Left hindlimb (tissue), 1 donor: ENCODE data around the gene KYAT1.

Experiments
- DNase-seq: peaks from one replicate; pipeline ENCODE4 v3.0.0-alpha.2; 2018

Gene KYAT1

DNA sequence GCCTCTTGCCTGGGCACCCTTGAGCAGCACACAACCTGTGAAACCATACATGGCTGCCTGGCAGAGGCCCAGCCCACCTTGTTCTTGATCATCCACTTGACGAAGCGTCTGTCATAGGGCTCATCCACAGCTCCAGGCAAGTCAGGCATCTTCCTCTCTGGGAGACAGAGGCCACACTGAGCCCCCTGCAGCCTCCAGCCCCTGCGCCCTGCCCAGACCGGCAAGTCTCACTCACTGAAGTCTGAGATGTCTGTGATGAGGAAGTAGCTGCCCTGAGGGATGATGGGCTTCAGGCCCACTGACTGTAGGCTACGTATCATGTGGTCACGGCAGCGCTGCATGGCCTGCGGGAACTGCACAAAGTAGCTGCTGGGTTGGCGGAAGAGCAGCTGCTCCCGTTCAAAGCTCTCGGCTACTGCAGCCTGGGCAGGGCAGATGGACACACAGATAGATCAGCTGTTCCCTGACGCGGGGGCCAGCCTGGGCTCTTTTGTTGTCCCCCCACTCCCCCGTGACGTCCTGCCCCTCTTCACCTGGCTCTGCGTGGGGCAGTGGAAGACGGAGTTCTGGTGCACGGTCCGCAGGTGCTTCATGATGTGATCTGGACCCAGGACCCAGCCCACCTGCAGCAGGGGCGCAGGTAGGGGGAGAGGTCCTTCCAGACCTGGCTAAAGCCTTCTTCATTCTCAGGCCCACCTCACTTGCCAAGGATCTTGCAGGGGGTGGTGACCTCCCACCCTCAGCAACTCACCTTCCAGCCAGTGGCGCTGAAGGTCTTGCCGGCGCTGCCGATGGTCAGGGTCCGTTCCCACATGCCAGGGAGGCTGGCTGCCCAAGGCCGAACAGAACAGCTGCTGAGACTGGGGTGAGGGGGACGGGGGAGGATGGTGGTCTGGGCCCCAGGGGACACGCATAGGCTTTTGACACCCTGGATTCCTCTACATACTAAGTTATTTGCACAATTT is 46.2 kb downstream of the KYAT1 start:
- DNase-seq: no peak

- no peak for DNase-seq
These were observed 48.1 kb downstream of the KYAT1 start for GRCh38 chr9:128833696-128834095.

- DNase-seq: peak; percentile 95
These were observed 52.1 kb downstream of the KYAT1 start, which contains the start of gene SPOUT1 for GRCh38 chr9:128829477-128830251. TSS of gene SPOUT1 (minus strand) at chr9:128829794. CDS start at chr9:128829780, 14 bp downstream.

GRCh38 chr9:128828719-128829452 is 52.9 kb downstream of the KYAT1 start:
- no peak for DNase-seq

- no peak for DNase-seq
These were observed 53.5 kb downstream of the KYAT1 start for GRCh38 chr9:128828267-128828666.

DNA sequence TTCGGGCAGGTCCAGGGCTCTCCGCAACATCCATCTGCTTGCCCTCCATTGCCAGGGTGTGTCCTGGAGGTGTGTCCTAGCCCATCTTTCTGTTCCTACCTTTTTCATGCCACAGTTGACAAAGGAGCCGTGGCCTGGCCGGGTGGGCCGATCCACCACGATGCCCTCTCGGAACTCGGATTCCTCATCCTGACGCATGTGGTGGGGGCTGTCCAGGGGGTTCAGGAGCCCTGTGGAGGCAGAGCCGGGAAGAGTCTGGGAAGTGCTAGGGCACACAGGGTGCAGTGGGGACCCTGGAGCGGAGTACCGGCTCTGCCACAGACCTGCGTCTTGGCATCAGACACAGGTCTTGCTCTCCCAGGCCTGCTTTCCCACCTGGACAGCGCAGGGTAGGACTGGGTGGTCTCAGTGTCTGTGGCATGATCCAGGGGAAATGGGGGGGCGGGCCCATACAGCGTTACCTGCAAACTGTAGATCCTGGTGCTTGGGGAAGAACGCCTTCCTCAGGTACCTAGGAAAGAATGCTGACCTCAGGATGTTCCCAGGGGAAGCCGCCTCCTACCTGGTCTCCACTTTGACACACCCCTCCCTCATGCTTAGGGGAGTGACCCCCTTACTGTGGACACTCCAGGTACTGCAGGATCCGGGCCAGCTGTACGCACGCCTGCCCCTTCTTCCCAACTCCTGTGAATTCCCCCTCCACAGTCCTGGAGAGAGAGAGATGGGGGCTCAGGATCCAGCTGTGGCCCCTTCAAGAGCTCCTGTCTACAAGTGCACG is 55.6 kb downstream of the KYAT1 start:
- no peak for DNase-seq

GRCh38 chr9:128824911-128825310 is 56.8 kb downstream of the KYAT1 start:
- DNase-seq: no peak

DNA sequence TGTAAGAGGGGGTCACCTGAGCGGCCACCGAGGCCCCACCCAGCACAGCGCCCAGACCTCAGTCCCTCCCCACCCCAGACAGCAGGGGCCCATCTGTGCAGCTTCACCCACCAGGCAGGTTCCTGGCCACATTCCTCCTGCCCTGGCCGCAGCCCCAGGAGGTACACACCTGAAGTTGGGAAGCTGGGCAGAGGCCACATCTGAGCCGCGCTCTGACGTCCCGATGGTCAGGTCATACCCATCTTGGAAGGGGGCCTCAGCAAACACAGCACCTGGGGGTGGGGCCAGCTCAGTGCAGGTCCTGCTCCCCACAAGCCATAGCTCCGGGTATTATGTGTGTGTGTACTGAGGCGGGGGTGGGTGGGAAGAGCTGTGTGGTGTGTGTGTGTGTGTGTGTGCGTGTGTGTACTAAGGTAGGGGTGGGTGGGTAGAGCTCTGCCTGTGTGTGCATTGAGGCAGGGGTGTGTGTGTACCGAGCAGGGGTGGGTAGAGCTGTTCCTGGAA is 57.8 kb downstream of the KYAT1 start:
- DNase-seq: no peak

DNA sequence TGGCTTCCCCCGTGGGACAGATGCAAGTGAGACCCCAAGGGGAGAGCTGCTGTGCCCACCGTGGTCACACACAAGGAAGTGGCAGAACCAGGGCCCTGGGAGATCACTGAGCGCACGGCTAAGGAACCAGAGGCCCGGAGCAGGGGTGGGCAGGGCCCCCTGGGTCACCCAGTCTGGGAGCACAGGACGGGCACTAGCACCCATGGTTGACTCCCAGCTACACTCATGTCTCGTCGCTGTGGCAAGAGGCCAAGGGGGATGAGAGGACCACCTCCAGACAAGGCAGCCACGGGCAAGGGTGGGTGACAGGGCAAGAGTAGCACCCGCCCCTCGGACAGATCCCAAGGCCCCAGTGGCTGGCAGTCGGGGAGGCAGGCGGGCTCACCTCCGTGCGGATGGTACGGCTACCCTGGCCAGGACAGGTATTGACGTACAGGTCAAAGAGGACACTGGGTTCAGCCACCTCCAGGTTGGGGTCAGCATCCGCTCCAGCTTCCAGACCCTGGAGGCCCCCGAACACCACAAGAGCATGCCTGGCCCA is 58.3 kb downstream of the KYAT1 start:
- DNase-seq: no peak

DNA sequence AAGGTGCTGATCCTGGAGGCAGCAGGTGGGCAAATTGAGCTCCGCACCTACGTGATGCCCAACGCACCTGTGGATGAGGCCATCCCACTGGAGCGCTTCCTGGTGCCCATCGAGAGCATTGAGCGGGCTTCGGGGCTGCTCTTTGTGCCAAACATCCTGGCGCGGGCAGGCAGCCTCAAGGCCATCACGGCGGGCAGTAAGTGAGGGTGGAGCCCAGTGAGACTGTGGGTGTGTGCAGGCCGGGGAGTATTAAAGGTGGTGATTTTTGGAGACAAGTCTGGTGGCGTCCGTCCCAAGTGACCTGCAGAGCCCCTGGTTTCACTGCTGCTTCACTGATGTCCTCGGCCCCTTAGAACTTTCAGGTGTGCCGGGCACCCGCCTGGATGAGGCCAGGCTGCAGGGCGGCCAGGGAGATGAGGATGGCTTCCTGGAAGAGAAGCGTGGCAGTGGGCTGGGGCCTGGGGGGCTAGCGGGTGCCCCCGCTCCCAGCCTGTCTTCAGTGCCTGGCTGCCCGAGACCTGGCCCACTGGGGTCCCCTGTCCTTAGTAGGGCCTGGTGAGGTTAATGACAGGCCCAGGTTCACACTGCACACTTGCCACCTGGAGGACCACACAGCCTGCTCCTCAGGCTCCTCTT is 59.2 kb downstream of the KYAT1 start:
- DNase-seq: no peak

- no peak for DNase-seq
These were observed 60.0 kb downstream of the KYAT1 start for GRCh38 chr9:128821584-128822406.

- no peak for DNase-seq
These were observed 60.8 kb downstream of the KYAT1 start for GRCh38 chr9:128820665-128821583.

DNA sequence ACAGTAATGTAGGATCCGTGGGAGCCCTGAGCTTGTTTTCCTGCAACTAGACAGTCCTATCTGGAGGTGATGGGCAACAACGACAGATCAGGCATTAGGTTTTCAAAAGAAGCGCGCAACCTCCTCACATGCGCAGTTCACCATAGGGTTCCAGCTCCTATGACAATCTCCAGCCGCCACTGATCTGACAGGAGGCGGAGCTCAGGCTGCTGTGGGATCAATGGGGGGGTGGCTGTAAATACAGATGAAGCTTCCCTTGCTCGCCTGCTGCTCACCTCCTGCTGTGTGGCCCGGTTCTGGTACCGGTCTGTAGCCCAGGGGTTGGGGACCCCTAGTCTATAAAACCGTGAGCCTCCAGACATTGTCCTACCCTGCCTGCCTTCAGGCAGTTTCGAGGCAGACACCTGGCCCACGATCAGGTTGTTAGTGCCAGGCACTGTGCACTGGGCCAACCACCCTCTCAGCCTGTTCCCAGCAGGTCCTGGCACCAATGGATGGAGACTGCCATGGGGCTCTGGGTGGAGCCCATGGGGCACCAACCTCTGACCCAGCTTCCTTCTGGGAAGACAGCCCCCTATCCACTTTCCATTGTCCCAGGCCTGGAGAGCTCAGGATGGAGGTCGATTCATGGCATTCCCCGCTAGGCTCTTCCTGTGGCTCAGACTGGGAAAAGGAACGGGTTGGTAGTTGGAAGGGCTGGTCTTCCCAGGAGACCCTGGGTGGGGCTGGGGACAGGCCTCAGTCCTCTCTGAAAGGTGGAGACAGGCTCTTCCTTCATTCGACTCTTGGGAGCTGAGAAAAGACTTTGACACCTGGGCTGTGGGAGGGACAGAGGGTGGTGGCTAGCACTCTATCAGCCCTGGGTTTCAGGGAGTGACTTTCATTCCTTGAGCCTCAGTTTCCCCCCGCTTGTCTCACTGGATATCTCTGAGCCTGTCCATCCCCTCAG is 61.8 kb downstream of the KYAT1 start:
- DNase-seq: no peak

- DNase-seq: no peak
These were observed 62.7 kb downstream of the KYAT1 start for GRCh38 chr9:128818839-128819715.

GRCh38 chr9:128818099-128818838 is 63.5 kb downstream of the KYAT1 start, which contains the start of gene ENDOG:
TSS of gene ENDOG (plus strand) at chr9:128818500. CDS start at chr9:128818685, 185 bp downstream.
- DNase-seq: peak; percentile 97

DNA sequence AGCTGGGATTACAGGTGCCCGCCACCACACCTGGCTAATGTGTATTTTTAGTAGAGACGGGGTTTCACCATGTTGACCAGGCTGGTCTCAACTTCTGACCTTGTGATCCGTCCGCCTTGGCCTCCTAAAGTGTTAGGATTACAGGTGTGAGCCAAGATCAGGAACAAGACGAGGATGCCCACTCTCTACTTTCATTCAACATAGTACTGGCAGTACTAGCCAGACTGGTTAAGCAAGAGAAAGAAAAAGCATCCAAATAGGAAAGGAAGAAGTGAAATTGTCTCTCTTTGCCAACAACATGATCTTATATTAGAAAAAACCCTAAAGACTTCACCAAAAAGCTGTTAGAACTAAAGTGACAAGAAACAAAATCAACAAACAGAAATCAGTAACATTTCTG is 70.9 kb downstream of the KYAT1 start:
- no peak for DNase-seq
